ENCODE data around the gene COL2A1.

COL2A1 gene

GRCh38 chr12:47991106-47992061 is 12.9 kb downstream of the COL2A1 start:
- TF ChIP-seq GLIS3 (CRISPR knock-in tag; IDR thresholded peaks at IDR 0.05) (no peak), CSDC2 (CRISPR knock-in tag; IDR thresholded peaks at IDR 0.05) (no peak), ISL1 (CRISPR knock-in tag; IDR thresholded peaks at IDR 0.05) (no peak), TOX (CRISPR knock-in tag; IDR thresholded peaks at IDR 0.05; ENCODE audit: borderline replicate concordance) (no peak), ZFP3 (CRISPR knock-in tag; IDR thresholded peaks at IDR 0.05) (no peak), BACH2 (CRISPR knock-in tag; IDR thresholded peaks at IDR 0.05; ENCODE audit: borderline replicate concordance) (no peak), OSR1 (CRISPR knock-in tag; IDR thresholded peaks at IDR 0.05) (no peak), POU6F1 (CRISPR knock-in tag; IDR thresholded peaks at IDR 0.05; ENCODE audit: borderline replicate concordance, low read depth) (no peak), ZNF70 (CRISPR knock-in tag; IDR thresholded peaks at IDR 0.05) (no peak), PATZ1 (CRISPR knock-in tag; IDR thresholded peaks at IDR 0.05; ENCODE audit: borderline replicate concordance) (no peak), TSHZ2 (CRISPR knock-in tag; IDR thresholded peaks at IDR 0.05) (no peak), ZNF8 (CRISPR knock-in tag; IDR thresholded peaks at IDR 0.05) (no peak), ARNTL (CRISPR knock-in tag; IDR thresholded peaks at IDR 0.05; ENCODE audit: borderline replicate concordance, low read depth) (no peak), RARB (CRISPR knock-in tag; IDR thresholded peaks at IDR 0.05) (no peak), ZNF565 (CRISPR knock-in tag; conservative IDR thresholded peaks at IDR 0.05; ENCODE audit: low read depth) (no peak), ESRRG (CRISPR knock-in tag; IDR thresholded peaks at IDR 0.05) (no peak)
- TF ChIP-seq, protein P1, sequence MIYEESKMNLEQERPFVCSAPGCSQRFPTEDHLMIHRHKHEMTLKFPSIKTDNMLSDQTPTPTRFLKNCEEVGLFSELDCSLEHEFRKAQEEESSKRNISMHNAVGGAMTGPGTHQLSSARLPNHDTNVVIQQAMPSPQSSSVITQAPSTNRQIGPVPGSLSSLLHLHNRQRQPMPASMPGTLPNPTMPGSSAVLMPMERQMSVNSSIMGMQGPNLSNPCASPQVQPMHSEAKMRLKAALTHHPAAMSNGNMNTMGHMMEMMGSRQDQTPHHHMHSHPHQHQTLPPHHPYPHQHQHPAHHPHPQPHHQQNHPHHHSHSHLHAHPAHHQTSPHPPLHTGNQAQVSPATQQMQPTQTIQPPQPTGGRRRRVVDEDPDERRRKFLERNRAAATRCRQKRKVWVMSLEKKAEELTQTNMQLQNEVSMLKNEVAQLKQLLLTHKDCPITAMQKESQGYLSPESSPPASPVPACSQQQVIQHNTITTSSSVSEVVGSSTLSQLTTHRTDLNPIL (CRISPR knock-in tag; IDR thresholded peaks at IDR 0.05; ENCODE audit: low read depth) = no peak
- peak; percentile 39; the same call in 2 of the 3 replicates for ATAC-seq

DNA sequence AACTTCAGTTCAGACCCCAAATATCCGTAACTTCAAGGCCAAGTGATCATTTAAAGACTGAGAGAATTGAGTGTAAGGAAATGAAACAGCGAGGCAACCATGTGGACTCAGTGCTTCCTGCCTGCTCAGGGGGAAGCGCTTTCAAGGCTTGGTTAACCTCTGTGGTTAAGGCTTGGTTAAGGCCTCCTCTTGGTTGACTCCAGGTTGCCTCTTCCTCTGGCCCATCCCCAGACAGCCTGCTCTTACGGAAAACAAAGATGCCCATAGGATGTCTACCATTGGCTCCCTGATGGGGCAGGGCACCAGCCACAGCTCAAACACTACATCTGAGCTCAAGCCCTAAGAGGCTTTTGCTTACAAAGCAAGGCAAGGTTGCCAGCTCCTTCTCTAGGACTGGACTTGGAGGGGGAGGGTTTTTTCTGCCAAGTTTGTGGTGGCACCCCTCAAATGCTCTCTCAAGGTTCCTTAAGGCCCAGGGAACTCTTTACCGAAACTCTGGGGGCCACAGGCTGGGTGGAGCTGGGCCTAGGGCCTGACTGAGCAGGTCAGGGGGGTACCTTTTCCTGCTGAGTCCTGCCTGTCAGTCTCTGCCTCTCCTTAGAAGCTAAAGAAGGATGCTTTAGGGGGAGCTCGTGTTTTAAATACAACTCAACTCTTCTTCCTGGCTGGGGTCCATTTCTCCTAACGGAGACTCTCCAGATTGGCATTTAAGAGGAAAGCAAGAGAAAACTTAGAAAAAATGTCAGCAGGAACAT is 13.7 kb downstream of the COL2A1 start:
- TF ChIP-seq, protein P1 (CRISPR knock-in tag; IDR thresholded peaks at IDR 0.05; ENCODE audit: low read depth) = no peak
- TF ChIP-seq, protein P2, sequence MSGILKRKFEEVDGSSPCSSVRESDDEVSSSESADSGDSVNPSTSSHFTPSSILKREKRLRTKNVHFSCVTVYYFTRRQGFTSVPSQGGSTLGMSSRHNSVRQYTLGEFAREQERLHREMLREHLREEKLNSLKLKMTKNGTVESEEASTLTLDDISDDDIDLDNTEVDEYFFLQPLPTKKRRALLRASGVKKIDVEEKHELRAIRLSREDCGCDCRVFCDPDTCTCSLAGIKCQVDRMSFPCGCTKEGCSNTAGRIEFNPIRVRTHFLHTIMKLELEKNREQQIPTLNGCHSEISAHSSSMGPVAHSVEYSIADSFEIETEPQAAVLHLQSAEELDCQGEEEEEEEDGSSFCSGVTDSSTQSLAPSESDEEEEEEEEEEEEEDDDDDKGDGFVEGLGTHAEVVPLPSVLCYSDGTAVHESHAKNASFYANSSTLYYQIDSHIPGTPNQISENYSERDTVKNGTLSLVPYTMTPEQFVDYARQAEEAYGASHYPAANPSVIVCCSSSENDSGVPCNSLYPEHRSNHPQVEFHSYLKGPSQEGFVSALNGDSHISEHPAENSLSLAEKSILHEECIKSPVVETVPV (CRISPR knock-in tag; IDR thresholded peaks at IDR 0.05) = no peak
- TF ChIP-seq OSR1 (CRISPR knock-in tag; IDR thresholded peaks at IDR 0.05) (no peak), RARB (CRISPR knock-in tag; IDR thresholded peaks at IDR 0.05) (no peak), POU6F1 (CRISPR knock-in tag; IDR thresholded peaks at IDR 0.05; ENCODE audit: borderline replicate concordance, low read depth) (no peak), SNAI2 (CRISPR knock-in tag; IDR thresholded peaks at IDR 0.05) (no peak), TCF4 (CRISPR knock-in tag; IDR thresholded peaks at IDR 0.05; ENCODE audit: borderline replicate concordance) (no peak), ARNTL (CRISPR knock-in tag; IDR thresholded peaks at IDR 0.05; ENCODE audit: borderline replicate concordance, low read depth) (no peak), ESRRG (CRISPR knock-in tag; IDR thresholded peaks at IDR 0.05) (no peak), BACH2 (CRISPR knock-in tag; IDR thresholded peaks at IDR 0.05; ENCODE audit: borderline replicate concordance) (no peak), PPARA (CRISPR knock-in tag; IDR thresholded peaks at IDR 0.05; ENCODE audit: borderline replicate concordance) (no peak)
- no peak for ATAC-seq
